Measurements from ENCODE around the gene CMTM4.

Gene CMTM4

GRCh38 chr16:66652661-66653360 lies 43.7 kb downstream of the CMTM4 start:
- TF ChIP-seq ESRRG (CRISPR knock-in tag; IDR thresholded peaks at IDR 0.05) (no peak), POU6F1 (CRISPR knock-in tag; IDR thresholded peaks at IDR 0.05; ENCODE audit: borderline replicate concordance, low read depth) (no peak), GLIS3 (CRISPR knock-in tag; IDR thresholded peaks at IDR 0.05) (no peak), ZC3H10 (CRISPR knock-in tag; IDR thresholded peaks at IDR 0.05) (no peak), ZFP3 (CRISPR knock-in tag; IDR thresholded peaks at IDR 0.05) (no peak), CSRNP3 (CRISPR knock-in tag; IDR thresholded peaks at IDR 0.05) (no peak), TCF4 (CRISPR knock-in tag; IDR thresholded peaks at IDR 0.05; ENCODE audit: borderline replicate concordance) (no peak), ZNF8 (CRISPR knock-in tag; IDR thresholded peaks at IDR 0.05) (no peak), BACH2 (CRISPR knock-in tag; IDR thresholded peaks at IDR 0.05; ENCODE audit: borderline replicate concordance) (no peak), PATZ1 (CRISPR knock-in tag; IDR thresholded peaks at IDR 0.05; ENCODE audit: borderline replicate concordance) (no peak), ARNTL (CRISPR knock-in tag; IDR thresholded peaks at IDR 0.05; ENCODE audit: borderline replicate concordance, low read depth) (no peak), SNAI2 (CRISPR knock-in tag; IDR thresholded peaks at IDR 0.05) (no peak)
- no peak for ATAC-seq

GRCh38 chr16:66651965-66652364 lies 44.6 kb downstream of the CMTM4 start:
- no peak for TF ChIP-seq ZNF70 (CRISPR knock-in tag; IDR thresholded peaks at IDR 0.05)
- no peak for TF ChIP-seq PPARA (CRISPR knock-in tag; IDR thresholded peaks at IDR 0.05; ENCODE audit: borderline replicate concordance)
- no peak for TF ChIP-seq CREB5 (CRISPR knock-in tag; IDR thresholded peaks at IDR 0.05; ENCODE audit: low read depth)
- TF ChIP-seq SNAI2 (CRISPR knock-in tag; IDR thresholded peaks at IDR 0.05): no peak
- TF ChIP-seq ZFP30 (CRISPR knock-in tag; IDR thresholded peaks at IDR 0.05): no peak
- TF ChIP-seq ZC3H10 (CRISPR knock-in tag; IDR thresholded peaks at IDR 0.05): no peak
- no peak for TF ChIP-seq TCF4 (CRISPR knock-in tag; IDR thresholded peaks at IDR 0.05; ENCODE audit: borderline replicate concordance)
- TF ChIP-seq RARB (CRISPR knock-in tag; IDR thresholded peaks at IDR 0.05): no peak
- TF ChIP-seq GLIS3 (CRISPR knock-in tag; IDR thresholded peaks at IDR 0.05): no peak
- no peak for TF ChIP-seq ARNTL (CRISPR knock-in tag; IDR thresholded peaks at IDR 0.05; ENCODE audit: borderline replicate concordance, low read depth)
- ATAC-seq: no peak

- TF ChIP-seq BACH2 (CRISPR knock-in tag; IDR thresholded peaks at IDR 0.05; ENCODE audit: borderline replicate concordance) (no peak), RARB (CRISPR knock-in tag; IDR thresholded peaks at IDR 0.05) (no peak), TCF4 (CRISPR knock-in tag; IDR thresholded peaks at IDR 0.05; ENCODE audit: borderline replicate concordance) (no peak), ZC3H10 (CRISPR knock-in tag; IDR thresholded peaks at IDR 0.05) (no peak), ZFP30 (CRISPR knock-in tag; IDR thresholded peaks at IDR 0.05) (no peak), OSR1 (CRISPR knock-in tag; IDR thresholded peaks at IDR 0.05) (no peak), TOX (CRISPR knock-in tag; IDR thresholded peaks at IDR 0.05; ENCODE audit: borderline replicate concordance) (no peak), ZNF8 (CRISPR knock-in tag; IDR thresholded peaks at IDR 0.05) (no peak), PATZ1 (CRISPR knock-in tag; IDR thresholded peaks at IDR 0.05; ENCODE audit: borderline replicate concordance) (no peak), TSHZ2 (CRISPR knock-in tag; IDR thresholded peaks at IDR 0.05) (no peak), ZNF565 (CRISPR knock-in tag; conservative IDR thresholded peaks at IDR 0.05; ENCODE audit: low read depth) (no peak), ESRRG (CRISPR knock-in tag; IDR thresholded peaks at IDR 0.05) (no peak), SNAI2 (CRISPR knock-in tag; IDR thresholded peaks at IDR 0.05) (no peak), ISL1 (CRISPR knock-in tag; IDR thresholded peaks at IDR 0.05) (no peak), PPARA (CRISPR knock-in tag; IDR thresholded peaks at IDR 0.05; ENCODE audit: borderline replicate concordance) (no peak), CSDC2 (CRISPR knock-in tag; IDR thresholded peaks at IDR 0.05) (no peak)
- ATAC-seq: no peak
Observed at GRCh38 chr16:66651474-66651765, 45.1 kb downstream of the CMTM4 start.
